ENCODE data around the gene INPP5B.

DNA sequence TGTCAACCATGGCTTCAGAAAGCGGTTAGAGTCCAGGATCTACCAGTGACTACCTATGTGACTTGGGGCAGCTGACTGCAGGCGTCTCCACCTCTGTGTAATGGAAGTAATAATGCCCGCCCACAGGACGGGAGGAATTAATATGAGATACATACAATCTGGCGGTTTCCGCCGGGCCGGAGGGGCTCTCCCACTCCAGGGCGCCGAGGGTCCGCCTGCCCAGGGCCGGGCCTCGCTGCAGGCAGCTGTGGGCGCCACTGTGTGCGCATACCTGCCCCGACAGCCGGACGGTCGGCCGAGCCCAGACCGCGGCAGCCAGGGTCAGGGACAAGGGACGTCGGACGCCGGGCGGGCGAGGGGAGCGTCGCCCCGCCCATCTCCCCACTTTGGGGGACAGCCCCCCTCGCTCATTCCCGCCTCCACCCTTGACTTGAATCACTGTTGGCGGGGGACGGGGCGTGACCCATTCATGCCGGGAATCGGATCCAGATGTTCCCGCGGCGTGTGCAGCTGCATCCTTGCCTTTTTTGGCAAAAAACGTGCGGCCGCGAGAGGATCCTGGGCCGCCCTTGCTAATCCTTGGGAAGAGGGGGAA is 49.0 kb upstream of the INPP5B start:
- TF ChIP-seq FOSL2 (CRISPR knock-in tag; IDR thresholded peaks at IDR 0.05) (no peak), EZH2 (conservative IDR thresholded peaks at IDR 0.05; ENCODE audit: low read depth, low read length) (no peak), SRF (IDR thresholded peaks at IDR 0.05; ENCODE audit: low read depth, low read length) (no peak), POLR2A (IDR thresholded peaks at IDR 0.05; ENCODE audit: insufficient read depth in 1 of 2, low read depth in 2 of 2, low read length in 2 of 2) (no peak), EP300 (IDR thresholded peaks at IDR 0.05; ENCODE audit: low read depth in 2 of 2, low read length in 2 of 2) (no peak), EP300 (CRISPR knock-in tag; IDR thresholded peaks at IDR 0.05; ENCODE audit: borderline replicate concordance) (no peak), GABPA (IDR thresholded peaks at IDR 0.05; ENCODE audit: low read depth, low read length) (no peak), GABPA (CRISPR knock-in tag; IDR thresholded peaks at IDR 0.05; ENCODE audit: low read depth) (no peak)
- TF ChIP-seq, protein P1, sequence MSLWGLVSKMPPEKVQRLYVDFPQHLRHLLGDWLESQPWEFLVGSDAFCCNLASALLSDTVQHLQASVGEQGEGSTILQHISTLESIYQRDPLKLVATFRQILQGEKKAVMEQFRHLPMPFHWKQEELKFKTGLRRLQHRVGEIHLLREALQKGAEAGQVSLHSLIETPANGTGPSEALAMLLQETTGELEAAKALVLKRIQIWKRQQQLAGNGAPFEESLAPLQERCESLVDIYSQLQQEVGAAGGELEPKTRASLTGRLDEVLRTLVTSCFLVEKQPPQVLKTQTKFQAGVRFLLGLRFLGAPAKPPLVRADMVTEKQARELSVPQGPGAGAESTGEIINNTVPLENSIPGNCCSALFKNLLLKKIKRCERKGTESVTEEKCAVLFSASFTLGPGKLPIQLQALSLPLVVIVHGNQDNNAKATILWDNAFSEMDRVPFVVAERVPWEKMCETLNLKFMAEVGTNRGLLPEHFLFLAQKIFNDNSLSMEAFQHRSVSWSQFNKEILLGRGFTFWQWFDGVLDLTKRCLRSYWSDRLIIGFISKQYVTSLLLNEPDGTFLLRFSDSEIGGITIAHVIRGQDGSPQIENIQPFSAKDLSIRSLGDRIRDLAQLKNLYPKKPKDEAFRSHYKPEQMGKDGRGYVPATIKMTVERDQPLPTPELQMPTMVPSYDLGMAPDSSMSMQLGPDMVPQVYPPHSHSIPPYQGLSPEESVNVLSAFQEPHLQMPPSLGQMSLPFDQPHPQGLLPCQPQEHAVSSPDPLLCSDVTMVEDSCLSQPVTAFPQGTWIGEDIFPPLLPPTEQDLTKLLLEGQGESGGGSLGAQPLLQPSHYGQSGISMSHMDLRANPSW (CRISPR knock-in tag; IDR thresholded peaks at IDR 0.05; ENCODE audit: borderline replicate concordance): no peak
- TF ChIP-seq, protein P2, sequence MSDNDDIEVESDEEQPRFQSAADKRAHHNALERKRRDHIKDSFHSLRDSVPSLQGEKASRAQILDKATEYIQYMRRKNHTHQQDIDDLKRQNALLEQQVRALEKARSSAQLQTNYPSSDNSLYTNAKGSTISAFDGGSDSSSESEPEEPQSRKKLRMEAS (IDR thresholded peaks at IDR 0.05): no peak
- TF ChIP-seq, protein P3, sequence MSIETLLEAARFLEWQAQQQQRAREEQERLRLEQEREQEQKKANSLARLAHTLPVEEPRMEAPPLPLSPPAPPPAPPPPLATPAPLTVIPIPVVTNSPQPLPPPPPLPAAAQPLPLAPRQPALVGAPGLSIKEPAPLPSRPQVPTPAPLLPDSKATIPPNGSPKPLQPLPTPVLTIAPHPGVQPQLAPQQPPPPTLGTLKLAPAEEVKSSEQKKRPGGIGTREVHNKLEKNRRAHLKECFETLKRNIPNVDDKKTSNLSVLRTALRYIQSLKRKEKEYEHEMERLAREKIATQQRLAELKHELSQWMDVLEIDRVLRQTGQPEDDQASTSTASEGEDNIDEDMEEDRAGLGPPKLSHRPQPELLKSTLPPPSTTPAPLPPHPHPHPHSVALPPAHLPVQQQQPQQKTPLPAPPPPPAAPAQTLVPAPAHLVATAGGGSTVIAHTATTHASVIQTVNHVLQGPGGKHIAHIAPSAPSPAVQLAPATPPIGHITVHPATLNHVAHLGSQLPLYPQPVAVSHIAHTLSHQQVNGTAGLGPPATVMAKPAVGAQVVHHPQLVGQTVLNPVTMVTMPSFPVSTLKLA (IDR thresholded peaks at IDR 0.05): no peak
